Activated effector memory CD4-positive, alpha-beta T cell treated with anti-CD3 and anti-CD28 coated beads, Interleukin-2, amount 50 U/mL, for 16 hours (primary cell): ENCODE results near the gene GALT.
"Not testable (repeated sequence)": the region's sequence is repeated elsewhere in the genome, so short reads cannot be mapped to it uniquely, and the experiment has no call there.

Experiments used
- DNase-seq: peaks from one replicate; pipeline ENCODE4 v3.0.0-alpha.2; 2020

Gene GALT

DNA sequence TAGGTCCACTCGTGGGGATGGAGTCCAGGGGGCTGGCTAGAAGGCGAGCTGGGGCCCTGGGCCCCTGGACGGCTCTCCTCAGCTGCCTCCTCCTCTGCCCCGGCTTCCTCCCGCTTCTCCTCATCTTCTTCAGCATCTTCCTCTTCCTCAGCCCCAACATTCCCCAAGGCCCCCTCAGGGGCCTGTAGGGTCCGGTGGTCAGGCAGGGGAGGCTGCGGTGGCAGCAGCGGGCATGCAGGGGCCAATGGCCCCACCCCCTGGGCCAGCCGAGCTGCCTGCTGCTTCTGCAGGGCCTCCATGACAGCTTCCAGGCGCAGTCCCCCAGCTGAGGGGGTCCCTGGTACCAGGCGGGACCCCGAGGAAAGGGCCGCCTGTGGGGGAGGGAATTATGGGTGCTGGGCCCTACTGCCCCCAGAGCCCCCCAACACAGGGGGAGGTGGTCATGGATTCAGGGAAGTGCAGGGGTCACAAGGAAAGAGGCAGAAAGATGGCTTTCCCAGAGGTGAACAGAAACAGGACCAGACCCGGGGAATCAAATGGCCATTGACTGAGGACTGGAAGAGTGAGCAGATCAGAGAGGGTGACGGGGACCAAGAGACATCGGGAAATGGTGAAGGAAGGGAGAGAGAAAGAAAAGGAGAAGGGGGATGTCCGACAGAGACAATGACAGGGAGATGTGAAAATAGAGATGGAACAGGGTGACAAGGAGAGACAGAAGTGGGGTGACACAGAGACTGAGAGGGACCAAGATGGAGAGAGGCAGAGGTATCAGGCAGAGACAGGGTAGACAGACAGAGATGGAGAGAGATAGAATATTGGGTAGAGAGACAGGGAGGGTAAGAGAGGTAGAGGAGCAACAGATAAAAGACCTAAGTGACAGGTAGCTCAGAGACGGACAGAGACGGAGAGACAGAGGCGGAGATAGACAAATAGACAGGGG is 18.5 kb upstream of the GALT start:
- DNase-seq: no peak

- DNase-seq: peak; percentile 80
Observed at GRCh38 chr9:34628656-34629490, 17.6 kb upstream of the GALT start, which contains the start of gene ARID3C. Gene ARID3C, minus strand, starts transcription at chr9:34629066. Its CDS starts 1,052 bp downstream, at chr9:34628014.

- no peak for DNase-seq
Observed at GRCh38 chr9:34629491-34629808, 17.0 kb upstream of the GALT start.

DNA sequence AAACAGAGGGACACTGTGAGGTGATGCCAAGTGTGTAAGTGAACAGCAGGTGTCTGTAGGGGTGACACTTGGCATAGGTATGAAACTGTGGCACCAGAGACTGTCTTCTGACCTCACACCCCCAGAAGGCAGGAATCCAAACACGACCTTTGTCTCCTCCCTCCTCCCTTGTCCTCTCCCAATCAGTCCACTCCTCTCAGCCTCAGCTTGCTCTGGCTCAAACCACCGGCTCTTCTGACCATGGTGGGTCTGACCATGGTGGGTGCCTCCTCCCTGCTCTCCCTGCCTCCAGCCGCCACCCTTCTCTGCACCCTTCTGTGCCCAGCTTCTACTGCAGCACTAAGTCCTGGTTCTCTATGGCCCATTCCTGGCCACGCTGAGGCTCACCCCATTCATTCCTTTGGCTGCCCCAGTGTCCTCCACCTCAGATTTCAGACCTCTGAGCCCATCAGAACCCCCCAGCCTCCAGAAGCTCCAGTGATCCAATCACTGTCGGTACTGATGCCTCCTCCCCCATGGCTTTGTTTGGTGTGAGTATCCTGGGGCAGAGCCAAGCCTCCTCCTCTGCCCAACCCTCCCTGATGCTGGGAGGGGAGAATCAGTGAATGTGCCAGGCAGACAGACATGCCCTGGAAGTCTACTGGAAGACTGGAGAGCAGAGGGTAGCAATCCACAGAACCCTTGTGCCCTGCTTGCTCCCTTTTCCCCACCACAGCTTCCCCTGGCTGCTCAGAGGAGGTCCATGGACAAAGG is 15.9 kb upstream of the GALT start:
- DNase-seq: no peak

DNA sequence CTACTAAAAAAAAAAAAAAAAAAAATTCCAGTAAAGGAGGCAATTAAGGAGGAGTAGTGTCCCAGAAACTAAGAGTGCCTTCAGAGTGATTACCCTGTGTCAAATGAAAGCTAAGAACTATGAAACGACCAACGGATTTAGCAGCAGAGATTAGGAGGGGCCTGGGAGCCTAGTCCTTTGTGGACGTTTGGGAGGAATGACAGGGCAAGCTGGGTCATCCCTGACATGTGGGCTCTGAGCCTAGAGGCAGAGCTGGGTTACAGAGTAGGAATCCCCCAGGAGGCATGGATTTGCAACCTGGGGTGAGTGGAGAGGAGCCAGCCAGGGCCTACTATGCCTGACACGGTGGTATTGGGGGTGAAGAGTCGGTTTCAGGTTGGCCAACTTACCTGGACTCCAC is 13.3 kb upstream of the GALT start:
- no peak for DNase-seq

DNA sequence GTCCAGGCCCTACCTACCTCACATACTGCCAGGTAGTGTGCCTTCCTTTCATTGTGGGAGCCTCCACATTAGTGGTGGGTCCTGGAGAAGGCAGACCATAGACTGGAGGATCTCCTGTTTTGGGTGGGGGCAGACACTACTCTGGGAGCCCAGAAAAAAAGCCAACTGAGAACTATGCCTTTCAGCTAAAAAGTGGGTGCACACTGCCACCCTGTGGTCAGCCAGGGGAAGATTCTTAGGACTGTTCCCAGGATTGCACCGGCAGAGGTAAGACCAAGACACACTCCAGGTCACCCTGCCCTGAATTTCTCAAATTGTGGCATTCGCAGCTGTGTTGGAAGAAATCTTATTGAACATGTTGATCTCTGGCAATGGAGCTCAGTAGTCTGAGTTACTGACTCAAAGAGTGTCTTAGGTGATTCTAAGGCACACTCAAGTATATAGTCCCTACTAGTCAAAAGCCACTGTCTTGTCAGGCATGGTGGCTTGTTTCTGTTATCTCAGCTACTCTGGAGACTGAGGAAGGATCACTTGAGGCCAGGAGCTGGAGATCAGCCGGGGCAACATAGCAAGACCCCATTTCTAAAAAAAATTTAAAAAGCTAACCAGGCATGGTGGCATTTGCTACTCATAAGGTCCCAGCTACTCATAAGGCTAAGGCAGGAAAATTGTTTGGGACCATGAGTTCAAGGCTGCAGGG is 12.5 kb upstream of the GALT start:
- DNase-seq: peak; percentile 90

DNA sequence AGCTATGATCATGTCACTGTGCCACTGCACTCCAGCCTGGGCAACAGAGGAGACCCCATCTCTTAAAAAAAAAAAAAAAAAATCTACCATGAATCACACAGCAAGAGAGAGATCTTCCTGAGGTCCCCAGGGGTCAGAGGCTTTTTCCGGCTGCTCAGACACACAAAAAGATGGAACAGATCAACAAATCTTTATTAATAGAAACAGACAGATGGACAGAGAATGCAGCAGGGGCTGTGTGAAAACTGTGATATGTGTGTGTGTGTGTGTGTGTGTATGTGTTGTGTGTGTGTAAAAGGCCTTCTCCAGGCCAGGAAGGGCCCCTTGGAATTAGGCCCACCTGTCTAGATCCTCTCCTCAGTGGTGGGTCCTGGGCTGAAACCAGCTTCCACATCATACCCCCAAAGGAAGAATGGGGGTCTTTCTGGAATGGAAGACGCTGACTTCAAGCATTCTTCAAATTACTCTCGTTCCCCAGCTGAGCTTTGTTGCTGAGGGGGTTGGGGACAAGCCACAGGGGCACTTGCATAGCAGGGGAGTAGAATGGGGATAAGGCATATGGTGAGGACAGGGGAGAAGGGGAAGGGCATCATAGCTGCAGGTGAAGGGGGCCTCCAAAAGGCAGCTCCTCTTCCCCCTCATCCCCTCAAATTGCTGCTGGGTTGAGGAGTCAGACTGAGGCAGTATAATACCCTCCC is 11.8 kb upstream of the GALT start:
- DNase-seq: no peak

DNA sequence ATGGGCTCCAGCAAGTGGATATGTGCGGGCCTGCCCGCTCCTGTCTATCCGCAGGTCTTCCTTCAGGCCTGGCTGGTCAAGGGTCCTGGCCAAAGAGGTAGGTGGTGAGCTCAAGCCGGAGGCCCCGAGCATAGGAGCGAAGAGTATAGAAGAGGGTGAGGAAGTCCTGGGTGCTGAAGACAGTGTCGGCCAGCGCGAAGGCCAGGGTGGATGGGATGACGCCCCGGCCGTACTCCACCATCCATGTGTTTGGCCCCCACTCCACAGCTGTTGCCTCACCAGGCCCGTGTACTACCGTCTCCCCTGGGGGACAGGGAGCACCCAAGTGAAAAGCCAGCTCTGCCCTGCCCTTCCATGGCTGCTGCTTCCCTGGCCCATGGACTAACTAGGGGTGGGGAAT is 10.9 kb upstream of the GALT start:
- DNase-seq: no peak

DNA sequence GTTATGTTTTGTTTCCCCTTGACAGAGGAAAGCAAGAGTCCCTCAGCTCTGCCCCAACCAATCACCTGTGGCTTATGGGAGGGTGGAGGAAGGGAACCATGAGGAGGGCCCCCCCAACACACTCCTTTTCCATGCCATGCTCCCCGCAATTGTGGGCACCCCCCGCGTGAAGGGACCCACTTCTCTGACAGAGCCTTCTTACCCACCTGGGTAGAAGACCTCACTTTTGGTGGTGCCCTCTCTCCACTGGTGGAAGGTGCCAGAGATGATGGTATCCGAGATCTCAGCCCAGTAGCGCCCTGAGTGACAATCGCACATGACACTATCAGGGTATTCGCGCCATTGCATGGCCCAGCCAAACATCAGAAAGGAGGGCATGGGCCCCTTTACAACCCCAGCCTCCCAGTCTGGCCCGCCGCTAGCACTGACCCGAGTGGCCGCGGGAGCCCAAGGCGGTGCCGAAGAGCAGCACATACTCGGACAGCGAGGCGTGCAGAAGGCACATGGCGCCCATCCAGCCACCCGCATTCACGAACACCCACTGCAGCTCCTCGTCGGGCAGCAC is 9.6 kb upstream of the GALT start:
- no peak for DNase-seq

GRCh38 chr9:34637356-34638137 is 8.9 kb upstream of the GALT start, which contains the start of gene SIGMAR1:
Gene SIGMAR1, minus strand, starts transcription at chr9:34637787. Its CDS starts 90 bp downstream, at chr9:34637697.
- peak; percentile 97 for DNase-seq

DNA sequence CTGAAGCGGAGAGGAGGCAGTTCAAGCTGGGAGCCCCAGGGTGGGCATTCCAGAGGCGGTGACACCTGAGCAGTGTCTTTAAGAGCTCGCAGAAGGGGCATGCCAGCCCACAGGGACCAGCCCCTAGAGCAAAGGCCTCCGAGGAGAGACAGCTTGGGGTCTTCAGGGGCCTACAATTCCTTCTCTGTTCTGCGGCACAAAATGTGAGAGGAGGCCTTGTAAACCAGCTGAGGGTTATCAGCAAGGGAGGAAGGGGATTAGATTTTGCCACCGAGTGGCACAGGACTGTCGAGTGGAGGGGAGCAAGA is 8.4 kb upstream of the GALT start:
- no peak for DNase-seq

DNA sequence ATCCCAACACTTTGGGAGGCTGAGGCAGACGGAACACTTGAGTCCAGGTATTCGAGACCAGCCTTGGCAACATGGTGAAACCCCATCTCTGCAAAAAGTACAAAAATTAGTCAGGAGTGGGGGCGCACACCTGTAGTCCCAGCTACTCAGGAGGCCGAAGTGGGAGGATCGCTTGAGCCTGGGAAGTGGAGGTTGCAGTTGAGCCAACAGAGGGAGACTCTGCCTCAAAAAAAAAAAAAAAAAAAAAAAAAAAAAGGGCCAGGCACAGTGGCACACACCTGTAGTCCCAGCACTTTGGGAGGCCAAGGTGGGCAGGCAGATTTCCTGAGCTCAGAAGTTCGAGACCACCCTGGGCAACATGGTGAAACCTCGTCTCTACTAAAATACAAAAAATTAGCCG is 7.2 kb upstream of the GALT start:
- not testable (repeated sequence) for DNase-seq

DNA sequence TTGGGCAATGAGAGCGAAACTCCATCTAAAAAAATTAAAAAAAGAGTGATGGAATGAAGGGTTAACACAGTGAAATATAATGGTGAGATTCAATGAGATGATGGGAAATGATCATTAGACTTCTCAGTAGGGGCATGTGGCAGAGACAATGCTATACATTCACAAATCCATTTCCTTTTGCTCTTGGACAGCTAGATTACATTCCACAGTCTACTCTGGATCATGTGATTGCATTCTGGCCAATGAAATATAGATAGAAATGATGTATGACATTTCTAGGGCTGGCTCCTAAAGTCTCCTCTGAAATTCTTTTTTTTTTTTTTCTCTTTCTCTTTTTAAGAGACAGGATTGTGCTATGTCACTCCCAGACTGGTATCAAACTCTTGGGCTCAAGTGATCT is 3.8 kb upstream of the GALT start:
- DNase-seq: no peak

DNA sequence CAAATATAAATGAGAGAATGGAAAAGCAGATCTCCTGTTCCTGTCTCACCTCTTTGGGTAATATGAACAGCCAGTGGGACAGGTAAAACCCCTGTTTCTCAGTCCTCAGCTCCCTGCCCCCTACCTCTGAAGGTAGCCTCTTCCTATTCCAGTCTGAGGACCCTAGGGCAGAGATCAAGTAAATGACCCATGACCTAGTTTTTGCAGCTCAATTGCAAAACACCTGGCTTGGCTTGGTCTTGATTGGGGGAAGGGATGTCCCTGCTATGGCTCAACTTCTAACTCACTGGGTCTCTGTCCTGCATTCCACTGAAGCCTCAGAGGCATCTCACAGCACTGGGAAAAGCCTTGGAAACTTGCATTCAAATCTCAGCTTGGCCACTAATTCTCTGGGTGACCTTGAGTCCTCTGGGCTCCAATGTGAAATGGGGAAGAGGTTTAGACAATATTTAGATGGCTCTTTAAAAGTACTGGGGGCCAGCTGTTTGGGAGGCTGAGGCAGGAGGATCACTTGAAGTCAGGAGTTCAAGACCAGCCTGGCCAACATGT is 1.6 kb upstream of the GALT start:
- no peak for DNase-seq

DNA sequence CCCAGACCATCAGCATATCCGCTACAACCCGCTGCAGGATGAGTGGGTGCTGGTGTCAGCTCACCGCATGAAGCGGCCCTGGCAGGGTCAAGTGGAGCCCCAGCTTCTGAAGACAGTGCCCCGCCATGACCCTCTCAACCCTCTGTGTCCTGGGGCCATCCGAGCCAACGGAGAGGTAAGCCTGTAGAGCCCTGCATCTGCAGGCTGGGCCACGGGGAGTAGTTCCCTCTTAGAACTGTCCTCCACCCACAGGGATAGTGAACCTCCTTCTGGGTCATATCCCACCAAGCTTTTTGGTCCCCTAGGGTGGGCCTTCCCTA is 569 bp downstream of the GALT start:
- DNase-seq: no peak

GRCh38 chr9:34647651-34648050 is 1.2 kb downstream of the GALT start:
- peak; percentile 66 for DNase-seq

DNA sequence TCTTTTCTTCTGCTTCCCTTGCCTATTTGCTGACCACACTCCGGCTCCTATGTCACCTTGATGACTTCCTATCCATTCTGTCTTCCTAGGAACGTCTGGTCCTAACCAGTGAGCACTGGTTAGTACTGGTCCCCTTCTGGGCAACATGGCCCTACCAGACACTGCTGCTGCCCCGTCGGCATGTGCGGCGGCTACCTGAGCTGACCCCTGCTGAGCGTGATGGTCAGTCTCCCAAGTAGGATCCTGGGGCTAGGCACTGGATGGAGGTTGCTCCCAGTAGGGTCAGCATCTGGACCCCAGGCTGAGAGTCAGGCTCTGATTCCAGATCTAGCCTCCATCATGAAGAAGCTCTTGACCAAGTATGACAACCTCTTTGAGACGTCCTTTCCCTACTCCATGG is 2.2 kb downstream of the GALT start:
- DNase-seq: no peak

GRCh38 chr9:34650816-34651215 is 4.3 kb downstream of the GALT start:
- no peak for DNase-seq

- no peak for DNase-seq
Observed at GRCh38 chr9:34651321-34651720, 4.8 kb downstream of the GALT start.

DNA sequence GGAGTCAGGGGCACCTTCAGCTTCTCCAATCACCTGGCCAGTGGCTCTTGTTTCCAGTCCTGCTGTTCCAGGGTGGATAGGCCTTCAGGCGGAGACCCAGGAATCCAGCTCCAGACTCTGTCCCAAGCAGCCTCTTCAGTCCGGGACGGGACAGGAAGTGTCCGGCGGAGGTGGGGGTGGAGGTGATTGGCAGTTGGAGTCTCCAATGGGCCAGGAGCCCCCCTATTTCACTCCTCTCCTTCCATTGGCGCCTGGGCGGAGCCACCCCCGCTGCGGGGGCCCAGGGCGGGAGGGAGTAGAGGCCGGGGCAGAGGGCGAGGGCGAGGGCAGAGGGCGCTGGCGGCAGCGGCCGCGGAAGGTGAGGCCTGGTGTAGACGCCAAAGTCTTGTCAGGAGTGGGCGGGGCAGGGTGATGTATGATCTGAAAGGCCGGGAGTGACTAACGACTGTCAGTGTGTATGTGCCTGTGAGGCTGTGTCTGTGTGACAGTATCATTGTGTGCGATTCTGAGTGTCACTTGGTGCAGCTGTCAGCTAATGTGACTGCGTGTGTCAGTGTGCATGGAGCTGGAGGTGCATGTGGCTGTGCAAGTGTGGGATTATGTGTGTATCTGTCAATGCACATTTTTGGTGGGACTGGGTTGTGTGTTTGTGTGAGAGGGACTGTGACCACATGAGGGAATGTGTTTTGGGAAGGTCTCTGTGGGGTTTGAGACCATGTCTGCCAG is 5.6 kb downstream of the GALT start, which contains the start of gene IL11RA:
Gene IL11RA, plus strand, starts transcription at position 310 of the 726 bp plus-strand sequence. CDS start 3,033 bp downstream, outside the sequence.
- DNase-seq: peak; percentile 82
